Neural progenitor cell (in vitro differentiated cells): ENCODE data around the gene TP73. TPM values are rescaled to one million over a fixed set of nuclear protein-coding genes. Genes with fewer than 3 reads are reported as not detected.
A peak's percentile ranks its signal among the peaks of the same experiment; 100 is the strongest.

Experiments used
- DNase-seq: peaks from one replicate; pipeline ENCODE4 v3.0.0-alpha.2; 2016; ENCODE audit warnings: low spot score
- H2AFZ ChIP-seq: fragments of 200-600 bp; sonication (generic); replicated peaks from 2 replicates; pipeline ENCODE4 v1.6.1; 2016; ENCODE audit warnings: antibody characterized with exemption
- H3F3A ChIP-seq: fragments of 200-600 bp; sonication (generic); 2 replicates; pipeline ENCODE4 v1.6.1; 2016; ENCODE audit warnings: antibody characterized with exemption, low read depth
- H3K27ac ChIP-seq: fragments of 200-600 bp; sonication (generic); 2 replicates; pipeline ENCODE4 v1.5.1; 2016; ENCODE audit warnings: mild to moderate bottlenecking
- H3K27me3 ChIP-seq: fragments of 200-600 bp; sonication (generic); 2 replicates; pipeline ENCODE4 v1.6.1; 2016; ENCODE audit warnings: mild to moderate bottlenecking, moderate library complexity
- H3K36me3 ChIP-seq: fragments of 200-600 bp; sonication (generic); 2 replicates; pipeline ENCODE4 v1.5.1; 2016
- H3K4me1 ChIP-seq: fragments of 200-600 bp; sonication (generic); 2 replicates; pipeline ENCODE4 v1.6.1; 2016; ENCODE audit warnings: mixed run types
- H3K4me2 ChIP-seq: fragments of 200-600 bp; sonication (generic); 2 replicates; pipeline ENCODE4 v1.6.1; 2016
- H3K4me3 ChIP-seq: fragments of 200-600 bp; sonication (generic); 2 replicates; pipeline ENCODE4 v1.5.1; 2016
- H3K79me2 ChIP-seq: fragments of 200-600 bp; sonication (generic); 2 replicates; pipeline ENCODE4 v1.6.1; 2016; ENCODE audit warnings: low read depth
- H3K9ac ChIP-seq: fragments of 200-600 bp; sonication (generic); 2 replicates; pipeline ENCODE4 v1.6.1; 2016
- H3K9me3 ChIP-seq: fragments of 200-600 bp; sonication (generic); 2 replicates; pipeline ENCODE4 v1.5.1; 2016; ENCODE audit warnings: low read depth
- H4K20me1 ChIP-seq: fragments of 200-600 bp; sonication (generic); 2 replicates; pipeline ENCODE4 v1.6.1; 2016; ENCODE audit warnings: low read depth
- H3K27ac Mint-ChIP-seq: 3 replicates; pipeline ENCODE4 v1.8.0; 2021; ENCODE audit warnings: mixed read lengths
- H3K27me3 Mint-ChIP-seq: 2 replicates; pipeline ENCODE4 v1.8.0; 2022; ENCODE audit warnings: low read depth, mild to moderate bottlenecking, inconsistent platforms, moderate library complexity, mixed read lengths; ENCODE audit not compliant: insufficient read depth
- H3K36me3 Mint-ChIP-seq: 3 replicates; pipeline ENCODE4 v1.8.0; 2021; ENCODE audit warnings: mixed read lengths
- H3K4me1 Mint-ChIP-seq: 3 replicates; pipeline ENCODE4 v1.8.0; 2021; ENCODE audit warnings: mixed read lengths
- H3K4me3 Mint-ChIP-seq: 3 replicates; pipeline ENCODE4 v1.8.0; 2021; ENCODE audit warnings: mild to moderate bottlenecking, moderate library complexity, mixed read lengths
- H3K9me3 Mint-ChIP-seq: 3 replicates; pipeline ENCODE4 v1.8.0; 2020; ENCODE audit warnings: mixed read lengths
- CTCF ChIP-seq: fragments of 200-600 bp; sonication (generic); IDR thresholded peaks from 2 replicates; pipeline ENCODE4 v1.5.1; 2017; ENCODE audit warnings: antibody characterized with exemption, mild to moderate bottlenecking
- EZH2 ChIP-seq: fragments of 200-600 bp; sonication (generic); IDR thresholded peaks from 2 replicates; pipeline ENCODE4 v1.6.1; 2017; ENCODE audit warnings: antibody characterized with exemption, mild to moderate bottlenecking, moderate library complexity
- EZH2phosphoT487 ChIP-seq: fragments of 200-600 bp; sonication (generic); IDR thresholded peaks from 2 replicates; pipeline ENCODE4 v1.6.1; 2017; ENCODE audit warnings: antibody characterized with exemption
- total RNA-seq: library from RNA; depleted of rRNA; stranded (reverse); fragments of >200 nt; gene quantifications from 2 replicates; pipeline ENCODE4 v1.2.3, GENCODE V29; 2015; ENCODE audit warnings: low replicate concordance

TP73 gene
- total RNA-seq, 1 donor from 2014 or later: not detected

- H2AFZ ChIP-seq: no peak overlapping the region
- H3K79me2 ChIP-seq: peaks cover 11% of the 10 kb centered on the region
- no peak overlapping the region for H3K4me2 ChIP-seq
- peaks cover 4% of the 10 kb centered on the region for H3K4me1 ChIP-seq
- peaks cover 13% of the 10 kb centered on the region for H3K36me3 Mint-ChIP-seq
- H3K9me3 Mint-ChIP-seq: peaks cover 2% of the 10 kb centered on the region
- no peak for TF ChIP-seq CTCF
- no peak for TF ChIP-seq EZH2phosphoT487
- no peak for TF ChIP-seq EZH2
- H3K27me3 Mint-ChIP-seq: peaks cover 8% of the 10 kb centered on the region
- H3K27me3 ChIP-seq: peaks cover 11% of the 10 kb centered on the region
- peaks cover 6% of the 10 kb centered on the region for H3F3A ChIP-seq
- H4K20me1 ChIP-seq: peaks cover 23% of the 10 kb centered on the region
- no peak overlapping the region for H3K27ac Mint-ChIP-seq
- H3K27ac ChIP-seq: no peak overlapping the region
- H3K9ac ChIP-seq: no peak overlapping the region
- DNase-seq: no peak
- no peak overlapping the region for H3K4me3 ChIP-seq
- no peak overlapping the region for H3K4me3 Mint-ChIP-seq
- H3K36me3 ChIP-seq: no peaks in the 10 kb centered on the region
- H3K4me1 Mint-ChIP-seq: peaks cover 14% of the 10 kb centered on the region
- H3K9me3 ChIP-seq: no peaks in the 10 kb centered on the region
These were observed 6.5 kb upstream of the TP73 start for GRCh38 chr1:3645666-3646355.

- Mint-ChIP-seq H3K4me1 (peaks cover 16% of the 10 kb centered on the region), H3K27ac (no peak overlapping the region), H3K4me3 (no peak overlapping the region), H3K27me3 (peaks cover 13% of the 10 kb centered on the region), H3K36me3 (peaks cover 13% of the 10 kb centered on the region), H3K9me3 (peaks cover 2% of the 10 kb centered on the region)
- no peaks in the 10 kb centered on the region for H3K36me3 ChIP-seq
- no peak overlapping the region for H3K4me2 ChIP-seq
- peaks cover 4% of the 10 kb centered on the region for H3K4me1 ChIP-seq
- no peak overlapping the region for H3K9ac ChIP-seq
- H3K27me3 ChIP-seq: peaks cover 19% of the 10 kb centered on the region
- no peak overlapping the region for H3K27ac ChIP-seq
- H3F3A ChIP-seq: peaks cover 13% of the 10 kb centered on the region
- no peaks in the 10 kb centered on the region for H3K9me3 ChIP-seq
- no peak for DNase-seq
- H2AFZ ChIP-seq: no peak overlapping the region
- H4K20me1 ChIP-seq: peaks cover 29% of the 10 kb centered on the region
- peaks cover 11% of the 10 kb centered on the region for H3K79me2 ChIP-seq
- no peak for TF ChIP-seq CTCF
- TF ChIP-seq EZH2phosphoT487: no peak
- TF ChIP-seq EZH2: no peak
- no peak overlapping the region for H3K4me3 ChIP-seq
These were observed 5.7 kb upstream of the TP73 start for GRCh38 chr1:3646596-3646995.

GRCh38 chr1:3649342-3650247 lies 2.7 kb upstream of the TP73 start, which contains the start of gene WRAP73:
TSS of gene WRAP73 (minus strand) at chr1:3650103. CDS start at chr1:3649999, 104 bp downstream.
- Histone ChIP-seq H3K27ac (no peak within 1 kb of the TSS), H3K4me3 (peak within 1 kb of the TSS; percentile 72), H3F3A (peaks cover 20% of the 10 kb centered on the region), H3K9me3 (no peaks in the 10 kb centered on the region), H3K9ac (no peak within 1 kb of the TSS), H3K4me2 (peak within 1 kb of the TSS; percentile 93), H3K36me3 (no peaks in the 10 kb centered on the region), H3K79me2 (peaks cover 11% of the 10 kb centered on the region), H4K20me1 (peaks cover 39% of the 10 kb centered on the region), H3K4me1 (peaks cover 11% of the 10 kb centered on the region), H2AFZ (peak within 1 kb of the TSS; percentile 35), H3K27me3 (peaks cover 49% of the 10 kb centered on the region)
- Mint-ChIP-seq H3K4me1 (peaks cover 20% of the 10 kb centered on the region), H3K4me3 (peak within 1 kb of the TSS; percentile 85), H3K9me3 (peaks cover 2% of the 10 kb centered on the region), H3K36me3 (peaks cover 7% of the 10 kb centered on the region), H3K27ac (no peak within 1 kb of the TSS), H3K27me3 (peaks cover 29% of the 10 kb centered on the region)
- peak; percentile 96 for DNase-seq
- no peak for TF ChIP-seq EZH2
- TF ChIP-seq CTCF: peak; percentile 15
